Measurements from ENCODE around the gene PITPNC1. TPM values are rescaled to one million over a fixed set of nuclear protein-coding genes. Genes with fewer than 3 reads are reported as not detected.
"Not testable (repeated sequence)": the region's sequence is repeated elsewhere in the genome, so short reads cannot be mapped to it uniquely, and the experiment has no call there.

The PITPNC1 gene
- total RNA-seq, 1 donor from 2014 or later, result 15.1 TPM

DNA sequence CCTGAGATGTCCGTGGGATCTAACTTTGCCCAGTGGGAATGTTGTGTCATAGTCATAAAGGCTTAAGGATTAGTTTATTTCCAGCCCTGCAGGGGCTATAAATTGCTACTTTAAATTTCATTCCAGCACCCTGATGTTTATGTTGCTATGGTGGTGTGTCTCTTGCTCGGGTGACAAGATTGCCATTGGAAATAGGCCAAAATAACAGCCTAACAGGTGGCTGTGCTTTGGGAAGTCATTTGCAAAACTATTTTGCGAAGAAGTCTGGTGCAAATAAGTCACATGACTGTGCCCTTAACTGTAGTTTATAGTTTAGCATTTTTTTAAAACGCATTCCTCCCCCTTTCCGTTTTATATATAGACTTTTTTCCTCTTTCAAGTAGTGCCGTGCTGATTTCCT is 23.1 kb downstream of the PITPNC1 start:
- peak; percentile 38 to 56 for DNase-seq (ENCODE audit: low read depth in 2 of 2)

DNA sequence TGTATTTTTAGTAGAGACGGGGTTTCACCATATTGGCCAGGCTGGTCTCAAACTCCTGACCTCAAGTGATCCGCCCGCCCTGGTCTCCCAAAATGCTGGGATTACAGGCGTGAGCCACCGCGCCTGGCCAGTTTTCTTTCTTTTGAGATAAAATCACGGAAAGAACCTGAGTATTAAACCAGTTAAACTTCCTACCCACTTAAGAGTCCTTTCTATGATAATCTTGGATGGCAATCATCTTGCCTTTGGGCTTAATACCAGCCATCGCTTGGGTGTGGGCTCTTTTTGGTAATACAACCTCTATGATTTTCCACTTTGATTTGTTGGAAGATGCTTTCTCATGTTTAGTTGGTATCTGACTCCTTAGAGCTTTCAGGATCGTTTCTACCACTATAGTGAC is 24.0 kb downstream of the PITPNC1 start:
- DNase-seq (ENCODE audit: low read depth in 2 of 2), result no peak

DNA sequence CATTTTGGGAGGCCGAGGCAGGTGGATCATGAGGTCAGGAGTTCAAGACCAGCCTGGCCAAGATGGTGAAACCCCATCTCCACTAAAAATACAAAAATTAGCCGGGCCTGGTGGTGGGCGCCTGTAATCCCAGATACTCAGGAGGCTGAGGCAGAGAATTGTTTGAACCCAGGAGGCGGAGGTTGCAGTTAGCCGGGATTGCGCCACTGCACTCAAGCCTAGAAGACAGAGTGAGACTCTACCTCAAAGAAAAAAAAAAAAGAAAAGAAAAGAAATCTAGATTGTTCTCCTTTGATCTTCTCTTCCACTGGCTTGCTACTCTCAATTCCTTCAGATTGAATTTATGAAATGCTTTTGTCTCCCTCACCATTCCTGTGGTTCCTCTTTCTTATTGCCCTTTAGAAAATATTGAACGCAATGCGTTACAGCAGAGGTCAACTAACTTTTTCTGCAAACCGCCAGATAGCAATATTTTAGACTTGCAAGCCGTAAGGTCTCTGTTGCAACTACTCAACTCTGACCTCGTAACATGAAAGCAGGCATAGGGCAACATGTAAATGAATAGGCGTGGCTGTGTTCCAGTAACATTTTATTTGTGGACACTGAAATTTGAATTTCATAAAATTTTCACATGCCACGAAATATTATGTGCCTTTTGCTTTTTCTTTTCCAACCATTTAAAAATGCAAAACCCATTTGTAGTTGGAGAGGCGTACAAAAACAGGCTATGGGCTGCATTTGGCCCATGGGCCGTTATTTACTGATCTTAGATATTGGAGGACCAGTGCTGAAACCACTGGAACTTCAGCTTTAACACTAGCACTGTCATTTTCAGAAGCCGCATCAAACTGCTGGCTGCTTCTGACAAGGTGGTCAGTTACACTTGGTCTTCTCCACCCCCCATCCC is 24.8 kb downstream of the PITPNC1 start:
- DNase-seq (ENCODE audit: low read depth in 2 of 2), result no peak

DNA sequence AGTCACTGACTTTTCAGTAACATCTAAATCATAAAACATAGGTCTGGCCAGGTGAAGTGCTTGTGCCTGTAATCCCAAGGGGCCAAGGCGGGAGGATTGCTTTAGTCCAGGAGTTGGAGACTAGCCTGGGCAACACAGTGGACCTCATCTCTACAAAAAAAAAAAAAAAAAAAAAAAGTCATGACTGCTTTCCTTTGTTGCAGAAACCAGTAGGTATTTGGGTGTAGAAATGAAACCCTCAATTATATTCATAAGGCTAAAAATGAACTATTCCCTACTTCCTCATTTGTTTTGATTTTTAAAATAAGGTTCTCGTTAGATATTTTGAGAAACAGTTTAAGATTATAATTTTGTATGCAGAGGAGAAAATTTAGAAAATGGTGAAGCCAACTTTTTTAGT is 26.0 kb downstream of the PITPNC1 start:
- DNase-seq (ENCODE audit: low read depth in 2 of 2), result no peak

DNA sequence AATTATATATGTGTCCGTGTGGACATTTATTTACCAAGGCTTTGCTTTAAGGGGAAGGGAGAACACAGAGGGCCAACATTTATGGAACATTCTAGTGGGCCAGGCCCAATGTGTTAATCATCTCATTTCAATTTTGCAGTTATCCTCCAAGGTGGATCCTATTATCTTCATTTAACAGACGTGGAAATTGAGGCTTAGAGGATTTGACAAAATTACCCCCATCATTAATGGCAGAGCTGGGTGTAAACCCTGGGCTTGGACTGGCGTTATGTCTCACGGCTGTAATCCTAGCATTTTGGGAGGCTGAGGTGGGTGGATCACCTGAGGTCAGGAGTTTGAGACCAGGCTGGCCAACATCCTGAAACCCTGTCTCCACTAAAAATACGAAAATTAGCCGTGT is 26.4 kb downstream of the PITPNC1 start:
- DNase-seq (ENCODE audit: low read depth in 2 of 2), result no peak

DNA sequence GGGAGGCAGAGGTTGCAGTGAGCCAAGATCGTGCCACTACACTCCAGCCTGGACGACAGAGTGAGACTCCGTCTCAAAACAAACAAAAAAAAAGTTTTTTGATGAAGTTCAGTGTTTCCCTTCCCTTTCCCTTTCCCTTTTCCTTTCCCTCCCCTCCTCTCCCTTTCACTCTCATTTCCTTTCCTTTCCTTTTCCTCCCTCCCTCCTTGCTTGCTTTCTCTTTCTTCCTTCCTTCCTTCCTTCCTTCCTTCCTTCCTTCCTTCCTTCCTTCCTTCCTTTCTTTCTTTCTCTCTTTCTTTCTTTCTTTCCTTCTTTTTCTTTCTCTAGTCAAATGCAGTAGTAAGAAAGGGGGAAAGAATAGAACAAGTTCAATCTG is 31.4 kb downstream of the PITPNC1 start:
- DNase-seq (ENCODE audit: low read depth in 2 of 2), result not testable (repeated sequence)

DNA sequence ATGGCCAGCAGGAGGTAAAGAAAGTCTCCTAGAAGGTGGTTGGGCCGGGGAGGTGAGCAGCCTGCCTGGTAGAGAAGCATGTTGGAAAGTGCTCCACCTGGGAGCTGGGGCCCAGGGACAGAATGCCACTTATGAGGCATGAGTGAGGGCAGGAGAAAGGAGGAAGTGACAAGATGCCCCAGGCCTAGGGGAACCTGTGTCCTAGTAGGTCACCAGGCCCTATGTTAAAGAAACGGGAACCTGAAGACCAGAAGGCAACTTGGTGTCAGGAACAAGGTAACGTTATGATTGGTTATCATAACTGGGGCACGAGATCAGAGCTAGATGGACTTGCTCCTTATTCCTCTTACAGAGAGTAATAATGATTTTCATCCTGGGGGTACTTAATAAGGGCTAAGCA is 34.3 kb downstream of the PITPNC1 start:
- no peak for DNase-seq (ENCODE audit: low read depth in 2 of 2)

DNA sequence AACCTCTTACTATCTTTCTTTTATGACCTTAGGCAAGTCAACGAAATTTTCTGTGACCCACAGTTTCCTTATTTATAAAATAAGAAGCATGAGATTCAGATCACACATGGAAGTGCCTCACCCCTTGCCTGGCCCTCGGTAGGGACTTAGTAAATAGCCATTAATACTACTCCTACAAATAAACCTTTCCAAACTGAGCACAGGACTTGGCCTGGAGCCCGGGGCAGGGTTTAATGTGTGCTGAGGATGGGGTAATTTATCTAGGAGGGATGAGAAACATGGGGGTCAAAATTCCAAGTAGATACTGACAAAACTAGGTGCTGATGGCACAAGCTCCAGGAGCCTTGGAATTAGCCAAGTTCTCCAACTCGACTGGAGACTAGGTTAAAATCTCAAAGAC is 35.0 kb downstream of the PITPNC1 start:
- DNase-seq (ENCODE audit: low read depth in 2 of 2), result no peak

DNA sequence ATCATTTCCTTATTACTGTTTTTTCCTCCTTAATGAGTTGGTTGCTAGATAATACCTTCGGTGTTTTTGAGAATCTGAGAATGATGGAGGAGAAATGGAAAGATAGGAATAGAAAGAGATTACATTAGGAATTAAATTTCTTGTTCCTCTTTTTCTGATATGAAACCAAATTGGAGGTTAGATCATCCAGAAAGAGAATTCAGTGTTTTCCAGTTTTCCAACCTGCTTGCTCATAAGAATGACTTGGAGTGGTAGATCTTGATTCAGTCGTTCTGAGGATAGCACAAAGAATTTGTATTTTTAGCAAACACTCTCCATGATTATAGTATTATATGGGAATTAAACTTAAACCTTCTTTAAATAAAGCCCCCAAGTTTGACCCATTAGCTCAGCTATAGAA is 35.9 kb downstream of the PITPNC1 start:
- no peak for DNase-seq (ENCODE audit: low read depth in 2 of 2)

DNA sequence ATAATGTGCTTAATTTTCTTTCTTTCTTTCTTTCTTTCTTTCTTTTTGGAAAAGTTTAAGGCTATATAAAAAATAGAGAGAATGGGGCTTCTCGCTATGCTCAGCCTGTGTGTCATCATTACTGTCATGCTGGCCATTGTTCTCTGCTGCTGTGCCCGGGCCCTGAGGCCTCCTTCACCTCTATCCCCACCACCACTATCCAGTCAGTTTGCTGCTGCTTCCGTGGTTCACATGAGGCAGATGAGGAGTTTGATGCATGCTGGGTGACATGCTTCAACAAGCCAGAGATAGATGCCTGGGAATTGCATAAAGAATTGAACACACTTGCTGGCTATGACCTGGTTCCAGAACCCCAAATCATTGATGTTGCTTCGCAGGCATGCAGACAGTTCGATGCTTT is 36.3 kb downstream of the PITPNC1 start:
- DNase-seq (ENCODE audit: low read depth in 2 of 2), result no peak

DNA sequence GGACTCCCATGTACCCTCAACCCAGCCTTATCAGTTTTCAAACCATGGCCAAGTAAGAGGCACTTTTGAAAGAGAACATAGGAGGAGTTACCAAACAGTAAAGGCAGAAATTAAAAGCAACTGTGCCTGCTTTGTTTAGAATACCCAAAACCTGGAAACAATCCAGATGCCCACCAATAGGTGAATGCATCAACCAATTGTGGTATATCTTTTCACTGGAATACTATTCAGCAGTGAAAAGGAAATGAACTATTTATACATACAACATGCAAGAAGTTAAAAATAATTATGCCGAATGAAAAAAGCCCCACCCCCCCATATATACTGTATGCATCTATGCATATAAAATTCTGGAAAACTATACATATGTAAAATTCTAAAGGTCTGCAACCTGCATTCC is 37.0 kb downstream of the PITPNC1 start:
- DNase-seq (ENCODE audit: low read depth in 2 of 2), result no peak

DNA sequence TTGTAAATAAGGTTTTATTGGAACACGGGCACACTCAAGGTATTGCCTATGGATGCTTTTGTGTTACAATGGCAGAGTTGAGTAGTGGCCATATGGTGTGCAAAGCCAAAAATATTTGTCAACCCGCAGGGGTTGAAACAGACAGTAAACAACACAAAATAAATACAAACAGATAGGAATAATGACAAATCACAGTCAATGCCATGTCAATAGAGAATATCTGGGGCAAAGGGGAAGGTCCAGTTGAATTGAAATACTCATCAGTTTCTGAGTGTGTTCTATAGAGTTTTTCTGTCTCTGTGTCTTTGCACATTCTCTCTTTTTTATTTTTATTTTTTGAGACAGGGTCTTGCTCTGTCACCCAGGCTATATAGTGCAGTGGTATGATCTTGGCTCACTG is 37.5 kb downstream of the PITPNC1 start:
- DNase-seq (ENCODE audit: low read depth in 2 of 2), result no peak

DNA sequence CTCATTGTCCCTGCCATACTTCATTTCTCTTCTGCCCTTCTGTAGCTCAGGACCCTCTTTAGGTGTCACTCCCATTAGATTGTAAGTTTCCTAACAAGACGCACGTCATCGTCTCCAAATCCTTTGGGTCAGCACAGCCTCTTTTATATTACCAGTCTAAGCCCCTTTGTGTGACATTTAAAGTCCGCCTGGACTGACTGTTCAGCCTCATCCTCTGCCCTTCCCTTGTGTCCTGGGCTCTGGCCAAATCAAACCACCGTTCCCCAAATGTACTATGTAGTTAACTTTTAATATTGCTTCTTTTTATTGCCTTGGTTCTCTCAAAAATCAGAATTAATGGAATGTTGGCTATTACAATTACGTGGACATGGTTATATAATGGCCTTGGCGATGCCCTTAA is 38.2 kb downstream of the PITPNC1 start:
- DNase-seq (ENCODE audit: low read depth in 2 of 2), result no peak

DNA sequence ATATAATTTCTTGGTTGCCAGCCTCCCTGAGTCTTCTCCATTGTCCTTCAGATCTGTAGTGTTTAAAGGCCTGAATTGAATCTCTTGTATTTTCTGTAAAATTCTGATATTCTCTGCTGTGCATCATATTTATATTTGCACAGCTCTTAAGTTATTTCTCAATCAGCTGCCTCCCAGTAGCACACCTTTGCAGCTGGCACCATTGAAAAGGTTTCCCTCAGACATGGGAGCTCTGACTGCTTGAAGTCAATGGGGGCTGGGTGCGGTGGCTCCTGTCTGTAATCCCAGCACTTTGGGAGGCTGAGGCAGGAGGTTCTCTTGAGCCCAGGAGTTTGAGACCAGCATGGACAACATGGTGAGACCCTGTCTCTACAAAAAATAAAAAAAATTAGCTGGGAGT is 40.4 kb downstream of the PITPNC1 start:
- DNase-seq (ENCODE audit: low read depth in 2 of 2), result no peak

DNA sequence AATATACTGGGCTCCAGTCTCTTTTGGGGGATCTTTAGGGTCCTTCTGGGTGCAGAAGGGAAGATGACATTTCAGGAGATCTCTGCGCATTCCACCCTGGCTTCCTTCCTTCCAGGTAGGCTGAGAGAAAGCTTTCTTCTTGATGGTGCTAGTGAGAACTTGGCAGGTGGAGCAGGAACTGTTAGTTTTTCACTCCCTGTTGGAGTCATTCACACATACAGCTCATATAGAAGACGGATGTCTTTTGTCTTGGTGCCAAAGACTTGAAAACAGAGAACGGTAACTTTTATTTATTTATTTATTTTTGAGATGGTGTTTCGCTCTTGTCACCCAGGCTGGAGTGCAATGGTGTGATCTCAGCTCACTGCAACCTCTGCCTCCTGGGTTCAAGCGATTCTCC is 43.9 kb downstream of the PITPNC1 start:
- DNase-seq (ENCODE audit: low read depth in 2 of 2), result no peak

DNA sequence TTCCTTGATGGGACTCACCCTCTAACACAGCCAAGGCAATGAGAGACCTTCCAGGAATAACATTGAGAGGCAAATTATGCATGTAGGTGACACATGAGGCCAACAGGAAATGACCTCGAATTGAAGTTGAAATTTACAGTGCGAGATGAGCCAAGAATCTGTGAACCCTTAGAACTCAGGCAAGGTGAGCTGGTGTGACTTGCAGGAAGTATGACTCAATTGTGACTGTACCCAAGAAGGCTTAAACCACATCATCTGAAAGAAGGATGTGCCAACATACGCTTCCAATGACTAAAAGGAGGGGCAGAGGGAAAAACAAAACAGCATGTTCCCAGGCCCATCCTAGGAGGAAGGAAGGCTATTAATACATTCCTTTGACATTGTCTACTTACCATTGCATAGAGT is 44.8 kb downstream of the PITPNC1 start:
- DNase-seq (ENCODE audit: low read depth in 2 of 2), result peak in 1 of 2 donors; percentile 90

DNA sequence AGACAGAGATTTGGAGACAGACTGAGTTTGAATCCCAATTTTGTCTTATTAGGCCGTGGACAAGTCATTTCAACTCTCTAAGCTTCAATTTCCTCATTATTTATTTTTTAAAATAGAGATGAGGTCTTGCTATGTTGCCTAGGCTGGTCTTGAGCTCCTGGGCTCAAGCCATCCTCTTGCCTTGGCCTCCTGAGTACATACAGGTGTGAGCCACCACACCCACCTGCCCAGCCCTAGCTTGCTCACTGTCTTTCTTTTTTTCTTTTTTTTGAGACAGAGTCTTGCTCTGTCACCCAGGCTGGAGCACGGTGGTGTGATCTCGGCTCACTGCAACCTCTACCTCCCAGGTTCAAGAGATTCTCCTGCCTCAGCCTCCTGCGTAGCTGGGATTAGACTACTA is 45.2 kb downstream of the PITPNC1 start:
- DNase-seq (ENCODE audit: low read depth in 2 of 2), result not testable (repeated sequence)

DNA sequence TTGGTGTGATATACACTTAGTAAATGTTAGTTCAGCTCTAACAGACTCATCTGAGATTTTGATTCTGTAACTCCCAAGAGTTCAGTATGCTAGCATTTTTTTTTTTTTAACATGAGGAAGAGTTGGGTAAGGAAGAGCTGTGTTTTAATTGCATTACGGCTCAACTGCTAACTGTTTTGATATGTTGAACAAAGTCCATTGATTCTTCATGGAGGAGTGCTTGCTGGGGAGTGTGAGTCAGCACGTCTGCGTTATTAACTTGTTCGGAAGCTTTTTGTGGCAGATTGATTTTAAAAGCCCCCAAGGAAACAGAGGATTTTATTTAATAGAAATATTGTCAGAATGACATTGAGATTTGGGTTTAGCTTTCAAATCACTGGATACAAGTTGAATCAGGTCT is 45.8 kb downstream of the PITPNC1 start:
- DNase-seq (ENCODE audit: low read depth in 2 of 2), result no peak

DNA sequence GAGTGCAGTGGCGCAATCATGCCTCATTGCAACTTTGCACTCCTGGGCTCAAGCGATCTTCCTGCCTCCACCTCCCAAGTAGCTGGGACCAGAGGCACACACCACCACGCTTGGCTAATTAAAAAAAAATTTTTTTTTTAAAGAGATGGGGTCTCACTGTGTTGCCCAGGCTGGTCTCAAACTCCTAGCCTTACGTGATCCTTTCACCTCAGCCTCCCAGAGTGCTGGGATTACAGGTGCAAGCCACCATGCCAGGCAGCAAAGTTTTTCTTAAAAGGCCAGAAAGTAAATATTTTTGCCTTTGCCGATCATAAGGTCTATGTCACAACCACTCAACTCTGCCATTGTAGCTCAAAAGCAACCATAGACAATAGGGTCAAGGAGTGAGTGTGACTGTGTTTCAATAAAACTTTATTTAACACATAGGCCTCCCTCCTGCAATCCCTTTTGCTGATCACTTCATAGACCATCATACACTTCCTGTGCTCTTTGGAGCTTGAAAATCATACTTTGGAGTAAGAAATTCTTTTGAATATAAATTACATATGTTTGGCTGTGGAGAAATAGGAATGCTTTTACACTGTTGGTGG is 48.6 kb downstream of the PITPNC1 start:
- no peak for DNase-seq (ENCODE audit: low read depth in 2 of 2)

DNA sequence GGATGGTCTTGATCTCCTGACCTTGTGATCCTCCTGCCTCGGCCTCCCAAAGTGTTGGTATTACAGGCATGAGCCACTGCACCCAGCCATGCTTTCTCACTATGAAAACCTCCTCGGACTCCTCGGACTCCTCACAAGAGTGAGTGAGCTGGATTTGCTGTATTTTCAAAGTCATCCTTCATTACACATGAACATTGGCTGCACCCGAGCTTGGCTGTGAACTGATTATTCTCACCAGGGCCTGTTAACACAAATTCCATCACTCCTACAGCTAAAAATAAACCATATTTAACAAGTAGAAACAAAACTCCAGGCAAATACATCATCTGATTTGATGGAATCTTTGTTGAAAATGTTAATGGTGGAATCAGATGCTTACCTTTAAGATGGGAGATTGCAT is 50.3 kb downstream of the PITPNC1 start:
- no peak for DNase-seq (ENCODE audit: low read depth in 2 of 2)

DNA sequence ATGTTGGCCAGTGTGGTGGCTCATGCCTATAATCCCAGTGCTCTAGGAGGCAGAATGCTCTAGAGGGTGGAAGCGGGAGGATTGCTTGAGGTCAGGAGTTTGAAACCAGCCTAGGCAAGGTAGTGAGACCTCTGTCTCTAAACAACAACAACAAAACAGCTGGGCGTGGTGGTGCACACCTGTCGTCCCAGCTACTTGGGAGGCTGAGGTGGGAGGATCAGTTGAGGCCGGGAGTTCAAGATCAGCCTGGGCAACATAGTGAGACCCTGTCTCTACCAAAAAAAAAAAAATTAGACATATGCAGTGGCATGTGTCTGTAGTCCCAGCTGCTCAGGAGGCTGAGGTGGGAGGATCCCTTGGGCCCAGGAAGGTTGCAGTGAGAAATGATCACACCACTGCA is 53.4 kb downstream of the PITPNC1 start:
- not testable (repeated sequence) for DNase-seq (ENCODE audit: low read depth in 2 of 2)

DNA sequence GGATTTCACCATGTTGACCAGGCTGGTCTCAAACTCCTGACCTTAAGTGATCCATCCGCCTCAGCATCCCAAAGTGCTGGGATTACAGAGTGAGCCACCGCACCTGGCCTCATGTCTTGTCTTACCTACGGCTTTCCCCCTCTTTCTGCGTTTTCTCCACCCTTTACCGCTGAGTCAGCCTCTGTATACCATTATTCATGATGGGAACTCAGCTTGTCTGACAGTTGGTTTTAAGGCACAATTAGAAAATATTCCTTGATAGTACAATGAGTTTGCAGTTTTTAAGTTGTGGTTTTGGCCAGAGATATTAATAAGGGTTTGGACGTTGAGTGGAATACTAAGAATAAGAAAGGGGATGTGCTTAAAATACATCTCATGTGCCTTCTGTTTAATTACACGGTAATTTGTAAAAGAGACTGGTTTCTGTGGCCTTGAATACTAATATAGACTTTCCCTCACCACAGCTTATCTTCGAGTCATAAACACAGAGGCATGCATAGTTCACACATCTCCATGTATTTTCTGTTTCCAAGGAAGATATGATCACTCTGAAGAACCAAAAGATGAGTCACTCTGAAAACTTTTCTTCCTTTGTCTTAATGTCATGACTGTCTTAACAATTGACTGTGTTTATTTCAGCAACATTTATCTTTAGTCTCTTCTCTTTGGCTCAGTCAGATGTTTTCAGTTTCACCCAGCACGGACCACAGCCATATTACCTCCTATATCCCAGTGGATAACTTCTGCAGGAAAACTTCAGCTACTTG is 54.4 kb downstream of the PITPNC1 start:
- DNase-seq (ENCODE audit: low read depth in 2 of 2), result peak in 1 of 2 donors; percentile 65

Data from dermis microvascular lymphatic vessel endothelial cell (primary cell).